IMR-90 (cell line): ENCODE data around the gene PLCH1. TPM values are rescaled to one million over a fixed set of nuclear protein-coding genes. Genes with fewer than 3 reads are reported as not detected.

Experiments used
- ATAC-seq: fragments of 200-7000 bp; cut with Tn5 transposase; 2 replicates; pipeline ENCODE4 v1.9.1; 2020; ENCODE audit warnings: low read depth, mild to moderate bottlenecking, moderate library complexity
- BruUV-seq: library from RNA; stranded (reverse); fragments of 400-500 nt; replicated peaks from 2 replicates; lab custom pipeline; 2021; lab: Mats Ljungman, UMichigan
- CTCF ChIA-PET: fragments of 300-600 bp; formaldehyde crosslinking; extraction: SDS; loops from one replicate; lab custom pipeline; 2021; ENCODE audit warnings: antibody characterized with exemption; lab: Yijun Ruan, JAX
- POLR2A ChIA-PET: fragments of 300-600 bp; sonication (Branson Sonifier 250); formaldehyde crosslinking; loops from one replicate; lab custom pipeline; 2022; ENCODE audit warnings: antibody characterized with exemption; ENCODE audit not compliant: unreplicated experiment; lab: Charles Lee
- DNase-seq: peaks from one replicate; pipeline ENCODE4 v3.0.0; 2013
- H2AFZ ChIP-seq: replicated peaks from 2 replicates; pipeline ENCODE3; 2013; ENCODE audit warnings: low read length, mild to moderate bottlenecking; ENCODE audit not compliant: poor library complexity
- H2AK5ac ChIP-seq: 2 replicates; pipeline ENCODE4 v1.6.1; 2013; ENCODE audit warnings: low read depth, low read length, inconsistent platforms
- H2AK9ac ChIP-seq: replicated peaks from 2 replicates; pipeline ENCODE3; 2013; ENCODE audit warnings: mild to moderate bottlenecking, low read depth, low read length, moderate library complexity; ENCODE audit not compliant: poor library complexity
- H2BK120ac ChIP-seq: 2 replicates; pipeline ENCODE4 v1.6.1; 2013; ENCODE audit warnings: low read depth, low read length, inconsistent platforms
- H2BK15ac ChIP-seq: 3 replicates; pipeline ENCODE4 v1.6.1; 2013; ENCODE audit warnings: low read depth, low read length, inconsistent platforms
- H2BK20ac ChIP-seq: 2 replicates; pipeline ENCODE4 v1.6.1; 2013; ENCODE audit warnings: low read depth, mild to moderate bottlenecking, inconsistent platforms, low read length, moderate library complexity
- H2BK5ac ChIP-seq: 2 replicates; pipeline ENCODE4 v1.6.1; 2013; ENCODE audit warnings: mild to moderate bottlenecking, low read depth, low read length, inconsistent platforms; ENCODE audit not compliant: poor library complexity, severe bottlenecking
- H3K14ac ChIP-seq: replicated peaks from 2 replicates; pipeline ENCODE4 v1.6.1; 2013; ENCODE audit warnings: low read depth, low read length, inconsistent platforms
- H3K18ac ChIP-seq: 2 replicates; pipeline ENCODE4 v1.6.1; 2013; ENCODE audit warnings: low read depth, low read length, control low read depth
- H3K23ac ChIP-seq: 2 replicates; pipeline ENCODE4 v1.6.1; 2013; ENCODE audit warnings: low read depth, low read length, inconsistent platforms
- H3K27ac ChIP-seq: 2 replicates; pipeline ENCODE4 v1.5.1; 2013; ENCODE audit warnings: mild to moderate bottlenecking, control low read depth, low read length; ENCODE audit not compliant: insufficient read depth
- H3K27me3 ChIP-seq: 2 replicates; pipeline ENCODE4 v1.6.1; 2013; ENCODE audit warnings: low read length; ENCODE audit not compliant: control insufficient read depth, insufficient read depth
- H3K36me3 ChIP-seq: 2 replicates; pipeline ENCODE4 v1.6.1; 2013; ENCODE audit warnings: low read length, mixed read lengths; ENCODE audit not compliant: control insufficient read depth, insufficient read depth
- H3K4ac ChIP-seq: 2 replicates; pipeline ENCODE4 v1.6.1; 2013; ENCODE audit warnings: low read depth, low read length, inconsistent platforms
- H3K4me1 ChIP-seq: 2 replicates; pipeline ENCODE4 v1.6.1; 2013; ENCODE audit warnings: low read length, mixed read lengths; ENCODE audit not compliant: control insufficient read depth, insufficient read depth
- H3K4me2 ChIP-seq: 2 replicates; pipeline ENCODE4 v1.6.1; 2013; ENCODE audit warnings: low read depth, mild to moderate bottlenecking, control low read depth, low read length, moderate library complexity
- H3K4me3 ChIP-seq: 2 replicates; pipeline ENCODE4 v1.5.1; 2013; ENCODE audit warnings: low read depth, mild to moderate bottlenecking, control low read depth, low read length, moderate library complexity; ENCODE audit not compliant: insufficient read depth
- H3K56ac ChIP-seq: 2 replicates; pipeline ENCODE4 v1.6.1; 2013; ENCODE audit warnings: low read length, inconsistent platforms; ENCODE audit not compliant: insufficient read depth; ENCODE audit errors: extremely low read depth
- H3K79me1 ChIP-seq, 2 experiments: 2 replicates each; pipeline ENCODE4 v1.6.1; 2013; ENCODE audit warnings: low read length in 2 of 2, inconsistent platforms in 1 of 2, low read depth in 1 of 2
- H3K9ac ChIP-seq: 2 replicates; pipeline ENCODE4 v1.6.1; 2013; ENCODE audit warnings: low read depth, low read length, control low read depth
- H3K9me1 ChIP-seq: 2 replicates; pipeline ENCODE4 v1.6.1; 2013; ENCODE audit warnings: low read length, inconsistent platforms; ENCODE audit not compliant: insufficient read depth
- H3K9me3 ChIP-seq: 2 replicates; pipeline ENCODE4 v1.6.1; 2013; ENCODE audit warnings: low read length; ENCODE audit not compliant: control insufficient read depth, insufficient read depth
- H4K20me1 ChIP-seq: 2 replicates; pipeline ENCODE4 v1.6.1; 2013; ENCODE audit warnings: low read length, inconsistent platforms; ENCODE audit not compliant: insufficient read depth
- H4K5ac ChIP-seq: 2 replicates; pipeline ENCODE4 v1.6.1; 2013; ENCODE audit warnings: mild to moderate bottlenecking, low read depth, low read length, control low read depth
- H4K8ac ChIP-seq, 2 experiments: 2 replicates each; pipeline ENCODE4 v1.6.1; 2013; ENCODE audit warnings: low read depth in 2 of 2, low read length in 2 of 2, control low read depth in 1 of 2, inconsistent platforms in 1 of 2
- H4K91ac ChIP-seq: 2 replicates; pipeline ENCODE4 v1.6.1; 2013; ENCODE audit warnings: low read depth, low read length, inconsistent platforms; ENCODE audit not compliant: insufficient read depth
- MAFK ChIP-seq: IDR thresholded peaks from 2 replicates; pipeline ENCODE4 v1.6.1; 2012; ENCODE audit warnings: low read depth, low read length, improper control_type of control experiment
- SMC3 ChIP-seq: fragments of 150-350 bp; IDR thresholded peaks from 2 replicates; pipeline ENCODE4 v1.6.1; 2016; ENCODE audit warnings: low read depth, mild to moderate bottlenecking, antibody characterized with exemption, low read length, moderate library complexity
- dilution Hi-C: fragments of 300-500 bp; cut with HindIII; formaldehyde crosslinking; loops from one replicate; pipeline ENCODE4 v1.14.3; 2018; ENCODE audit warnings: low sequenced_read_pairs; ENCODE audit not compliant: unreplicated experiment
- in situ Hi-C: fragments of 300-500 bp; cut with MboI; formaldehyde crosslinking; loops from 3 replicates; pipeline ENCODE4 v1.14.3; 2019; ENCODE audit warnings: low sequenced_read_pairs, inconsistent platforms, mixed read lengths
- intact Hi-C: fragments of 100-400 bp; cut with micrococcal nuclease; formaldehyde crosslinking; loops from 2 replicates; pipeline ENCODE4 v1.10.0; 2022
- polyA plus RNA-seq, 3 experiments: library from polyadenylated mRNA; depleted of rRNA; stranded (reverse); fragments of >200 nt; gene quantifications; 2 replicates each; pipeline ENCODE4 v1.2.3, GENCODE V29; 2012; ENCODE audit warnings: low replicate concordance in 1 of 3
- total RNA-seq: library from RNA; depleted of rRNA; stranded (reverse); fragments of >200 nt; gene quantifications from 2 replicates; pipeline ENCODE4 v1.2.3, GENCODE V29; 2012

PLCH1 gene
- total and polyA plus RNA-seq, 2 of the 4 experiments (the other 2 are of a cell fraction) = not detected

- Histone ChIP-seq H2BK20ac (no peak overlapping the region), H3K9me3 (no peaks in the 10 kb centered on the region), H3K56ac (no peak overlapping the region), H3K36me3 (no peaks in the 10 kb centered on the region), H2AK5ac (no peak overlapping the region), H3K18ac (no peak overlapping the region), H3K27ac (no peak overlapping the region), H3K27me3 (no peaks in the 10 kb centered on the region), H2BK5ac (no peak overlapping the region), H3K4me1 (no peaks in the 10 kb centered on the region), H2AFZ (no peak overlapping the region), H3K9me1 (no peaks in the 10 kb centered on the region), H2BK120ac (no peak overlapping the region), H3K4me2 (no peak overlapping the region), H4K5ac (no peak overlapping the region), H2AK9ac (no peak overlapping the region), H3K9ac (no peak overlapping the region), H3K4ac (no peak overlapping the region), H3K4me3 (no peak overlapping the region), H3K79me1 (no peaks in the 10 kb centered on the region), H3K23ac (no peak overlapping the region), H3K14ac (no peak overlapping the region), H4K91ac (no peak overlapping the region), H2BK15ac (no peak overlapping the region), H4K8ac (no peak overlapping the region), H4K20me1 (no peaks in the 10 kb centered on the region)
- in situ Hi-C loops = no loop called here
- ChIA-PET POLR2A (no interaction called here), CTCF (no interaction called here)
- intact Hi-C loops = no loop called here
- DNase-seq = no peak
- dilution Hi-C loops = no loop called here
- TF ChIP-seq SMC3 (no peak), MAFK (peak; percentile 86)
- no peak for ATAC-seq
- no TSS peak for BruUV-seq
Observed at GRCh38 chr3:155596615-155597014, 148.3 kb downstream of the PLCH1 start.
